HepG2 (cell line): ENCODE measurements around the gene DCDC2C. TPM values are rescaled to one million over a fixed set of nuclear protein-coding genes. Genes with fewer than 3 reads are reported as not detected.

Experiments used
- ATAC-seq: fragments of 200-7000 bp; cut with Tn5 transposase; 3 replicates; pipeline ENCODE4 v1.9.1; 2020; ENCODE audit warnings: mild to moderate bottlenecking, moderate library complexity
- BruUV-seq: library from RNA; stranded (reverse); fragments of 400-500 nt; replicated peaks from 2 replicates; lab custom pipeline; 2021; lab: Mats Ljungman, UMichigan
- CTCF ChIA-PET: fragments of 300-600 bp; formaldehyde crosslinking; extraction: SDS; loops from one replicate; lab custom pipeline; 2021; ENCODE audit warnings: low total read pairs, inconsistent platforms, low intra/inter-chr PET ratio; lab: Yijun Ruan, JAX
- POLR2A ChIA-PET: fragments of 350-600 bp; sonication (Branson Sonifier 250); formaldehyde crosslinking; loops from one replicate; lab custom pipeline; 2020; ENCODE audit warnings: antibody characterized with exemption, inconsistent platforms; lab: Yijun Ruan, JAX
- DNase-seq: peaks from one replicate; pipeline ENCODE4 v3.0.0-alpha.2; 2015; ENCODE audit warnings: low spot score
- FAIRE-seq: peaks from 3 replicates; lab custom pipeline; 2011; peaks lifted over from hg19 to GRCh38; lab: Jason Lieb, UNC
- H2AFZ ChIP-seq: one replicate; pipeline ENCODE4 v1.6.1; 2011; ENCODE audit warnings: low read length, inconsistent platforms
- H3K27ac ChIP-seq: fragments of 300-600 bp; 3 replicates; pipeline ENCODE4 v1.8.0; 2011; ENCODE audit warnings: mixed run types, mild to moderate bottlenecking, mixed read lengths, low read length, inconsistent platforms; ENCODE audit not compliant: insufficient read depth; ENCODE audit errors: extremely low read length
- H3K27me3 ChIP-seq, 2 experiments: fragments of 200-600 bp in 1 of 2; 2 replicates in 1 of 2; 3 replicates in 1 of 2; pipeline versions ENCODE4 v1.6.0 to v1.8.0; 2011; ENCODE audit warnings: low read length in 2 of 2, mild to moderate bottlenecking in 2 of 2, moderate library complexity in 2 of 2, inconsistent platforms in 1 of 2; ENCODE audit not compliant: insufficient read depth in 2 of 2, control insufficient read depth in 1 of 2
- H3K36me3 ChIP-seq, 2 experiments: fragments of 200-600 bp in 1 of 2; replicated peaks in 1 of 2; 2 replicates in 1 of 2; 3 replicates in 1 of 2; pipeline versions ENCODE4 v1.5.1 to v1.8.0; 2011; ENCODE audit warnings: low read length in 2 of 2, inconsistent platforms in 1 of 2; ENCODE audit not compliant: insufficient read depth in 2 of 2, control insufficient read depth in 1 of 2
- H3K4me1 ChIP-seq: 2 replicates; pipeline ENCODE4 v1.5.1; 2012; ENCODE audit warnings: low read length, inconsistent platforms; ENCODE audit not compliant: insufficient read depth
- H3K4me2 ChIP-seq: 2 replicates; pipeline ENCODE4 v1.6.0; 2011; ENCODE audit warnings: low read depth, low read length, inconsistent platforms
- H3K4me3 ChIP-seq, 3 experiments: fragments of 200-600 bp in 1 of 3; sonication (generic), shearing (Covaris generic) in 1 of 3; replicated peaks in 1 of 3; 2 replicates each; pipeline ENCODE4 v1.5.1; 2011 to 2016; ENCODE audit warnings: low read length in 3 of 3, inconsistent platforms in 2 of 3, low read depth in 2 of 3, mild to moderate bottlenecking in 2 of 3, control low read depth in 1 of 3, mixed read lengths in 1 of 3; ENCODE audit not compliant: insufficient read depth in 1 of 3
- H3K79me2 ChIP-seq: one replicate; pipeline ENCODE4 v1.6.1; 2011; ENCODE audit warnings: low read length, inconsistent platforms; ENCODE audit not compliant: insufficient read depth
- H3K9ac ChIP-seq: 2 replicates; pipeline ENCODE4 v1.6.0; 2011; ENCODE audit warnings: mild to moderate bottlenecking, low read depth, low read length, inconsistent platforms; ENCODE audit not compliant: insufficient read depth
- H3K9me3 ChIP-seq: 2 replicates; pipeline ENCODE4 v1.5.1; 2012; ENCODE audit warnings: mild to moderate bottlenecking, low read length
- H4K20me1 ChIP-seq: 2 replicates; pipeline ENCODE4 v1.6.0; 2011; ENCODE audit warnings: inconsistent platforms, mild to moderate bottlenecking, low read length, moderate library complexity; ENCODE audit not compliant: insufficient read depth
- EED ChIP-seq: sonication (generic); formaldehyde crosslinking; IDR thresholded peaks from 2 replicates; pipeline ENCODE4 v1.5.0; 2020; ENCODE audit warnings: mild to moderate bottlenecking, missing genetic modification reagents
- ELF1 ChIP-seq: sonication (generic); formaldehyde crosslinking; IDR thresholded peaks from 2 replicates; pipeline ENCODE4 v1.4.0; 2020; ENCODE audit warnings: missing genetic modification reagents
- MAFF ChIP-seq: IDR thresholded peaks from 2 replicates; pipeline ENCODE4 v1.6.1; 2011; ENCODE audit warnings: low read depth, low read length, improper control_type of control experiment
- MAFK ChIP-seq, 2 experiments: IDR thresholded peaks in 1 of 2; conservative IDR thresholded peaks in 1 of 2; 2 replicates each; pipeline ENCODE4 v1.6.1; 2011; ENCODE audit warnings: improper control_type of control experiment in 2 of 2, low read length in 2 of 2
- NR2F2 ChIP-seq: IDR thresholded peaks from 2 replicates; pipeline ENCODE4 v1.6.1; 2012; ENCODE audit warnings: low read depth, inconsistent platforms, borderline replicate concordance
- SIX4 ChIP-seq: sonication (generic); formaldehyde crosslinking; IDR thresholded peaks from 2 replicates; pipeline ENCODE4 v1.4.0; 2020; ENCODE audit warnings: missing genetic modification reagents
- SMAD9 ChIP-seq: sonication (generic); formaldehyde crosslinking; IDR thresholded peaks from 2 replicates; pipeline ENCODE4 v1.5.1; 2020; ENCODE audit warnings: mild to moderate bottlenecking, missing genetic modification reagents
- ZFP36 ChIP-seq: fragments of 150-350 bp; IDR thresholded peaks from 2 replicates; pipeline ENCODE4 v1.6.1; 2018; ENCODE audit warnings: borderline replicate concordance, low read length, low read depth; ENCODE audit not compliant: partially characterized antibody
- ZNF337 ChIP-seq: sonication (generic); formaldehyde crosslinking; IDR thresholded peaks from 2 replicates; pipeline ENCODE4 v1.5.1; 2020; ENCODE audit warnings: missing genetic modification reagents, low read depth, mild to moderate bottlenecking, borderline replicate concordance
- WGBS: methylation state at CpG from one replicate; pipeline ENCODE4 v1.1.6; 2017; ENCODE audit warnings: low lambda C conversion rate; 5-methylcytosine and 5-hydroxymethylcytosine counted together
- in situ Hi-C: cut with HindIII; loops from 2 replicates; pipeline ENCODE4 v1.10.0; 2017; ENCODE audit warnings: low pct_unique_long_range_greater_than_20kb; ENCODE audit not compliant: extremely low pct_ligation_motif_present
- intact Hi-C: fragments of 100-400 bp; cut with micrococcal nuclease; formaldehyde crosslinking; loops from one replicate; pipeline ENCODE4 v1.10.0; 2022; ENCODE audit not compliant: unreplicated experiment
- polyA plus RNA-seq, 8 experiments: library from polyadenylated mRNA; depleted of rRNA in 3 of 8; stranded (reverse) in 7 of 8; unstranded in 1 of 8; fragments of >200 nt; fragmentation: Illumina TruSeq in 4 of 8; extraction: Trizol in 4 of 8; gene quantifications; 2 replicates each; pipeline versions ENCODE4 v1.2.1 to v1.2.3, GENCODE V29; 2011 to 2016; ENCODE audit warnings: low read depth in 4 of 8, missing spikeins in 1 of 8, mixed read lengths in 1 of 8; ENCODE audit not compliant: insufficient read depth in 1 of 8
- total RNA-seq, 5 experiments: library from RNA; depleted of rRNA; stranded (reverse); fragments of >200 nt; fragmentation: Illumina TruSeq; extraction: Trizol; gene quantifications; 2 replicates each; pipeline ENCODE4 v1.2.3, GENCODE V29; 2016; ENCODE audit warnings: low read depth in 1 of 5

DCDC2C gene
- total and polyA plus RNA-seq, 2 of the 13 experiments (the other 11 are each of a cell fraction or from before 2014, with no cell fraction given): not detected

DNA sequence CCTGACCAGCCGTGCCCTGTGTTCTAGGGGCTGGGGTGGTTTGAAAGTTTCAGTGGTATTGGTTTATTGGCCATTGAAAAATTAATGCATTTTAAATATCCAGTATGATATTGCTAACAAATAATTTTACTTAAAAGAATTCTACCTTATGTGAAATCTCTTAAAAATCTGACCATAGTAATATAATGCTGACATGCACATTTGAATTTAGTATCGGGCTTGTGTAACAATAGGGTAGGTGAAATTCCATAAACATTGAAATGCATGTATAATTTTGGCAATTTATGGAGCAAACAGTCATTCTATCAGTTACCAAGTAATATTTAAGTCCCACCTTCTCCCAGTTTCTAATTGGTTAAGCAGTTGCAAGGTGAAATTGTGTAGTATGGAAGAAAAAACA lies 170.5 kb downstream of the DCDC2C start:
- Histone ChIP-seq H3K27me3 (peaks cover 2 to 15% of the 10 kb centered on the region in 2 experiments; a peak in 2 of 5 replicates), H3K79me2 (no peaks in the 10 kb centered on the region), H3K9me3 (no peaks in the 10 kb centered on the region), H3K36me3 (no peaks in the 10 kb centered on the region), H3K4me3 (no peak overlapping the region), H3K4me2 (no peak overlapping the region), H3K27ac (no peak overlapping the region), H3K4me1 (no peaks in the 10 kb centered on the region), H4K20me1 (no peaks in the 10 kb centered on the region), H3K9ac (no peak overlapping the region), H2AFZ (no peak overlapping the region)
- ATAC-seq: no peak
- POLR2A ChIA-PET: no interaction called here
- DNase-seq: no peak
- 31% methylated on average over 2 of the region's 2 CpGs for WGBS
- intact Hi-C loops (no loop called here), in situ Hi-C loops (no loop called here)
- TF ChIP-seq NR2F2 (no peak), MAFK (conservative IDR thresholded peaks at IDR 0.05 in 1 of 2, IDR thresholded peaks at IDR 0.05 in 1 of 2; ENCODE audit: low read length in 2 of 2) (peak; percentile 65 to 77), SMAD9 (no peak), MAFF (peak; percentile 56; the same call in 1 of the 2 replicates)
- no peak for FAIRE-seq
- CTCF ChIA-PET: no interaction called here
- no TSS peak for BruUV-seq

DNA sequence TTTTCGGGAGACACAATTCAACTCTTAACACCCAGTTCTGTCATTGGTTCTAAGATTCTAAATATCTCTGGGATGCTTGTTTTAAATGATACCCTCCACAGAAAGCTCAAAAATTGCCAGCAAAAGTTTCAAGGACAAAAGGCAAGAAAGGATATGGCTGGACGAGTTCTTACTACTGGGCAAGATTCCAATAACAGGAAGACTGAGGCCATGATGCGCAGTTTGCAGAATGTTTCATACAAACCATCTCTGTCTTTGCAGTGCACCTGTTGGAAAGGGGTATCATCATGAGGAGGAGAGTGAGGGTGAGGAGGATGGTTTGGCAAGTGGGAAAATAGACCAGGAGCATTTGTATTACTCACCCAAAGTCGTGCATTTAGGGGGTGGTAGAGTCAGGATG lies 172.8 kb downstream of the DCDC2C start:
- ChIA-PET POLR2A (no interaction called here), CTCF (no interaction called here)
- Histone ChIP-seq H4K20me1 (no peaks in the 10 kb centered on the region), H3K9me3 (no peaks in the 10 kb centered on the region), H3K36me3 (no peaks in the 10 kb centered on the region), H2AFZ (no peak overlapping the region), H3K9ac (no peak overlapping the region), H3K79me2 (no peaks in the 10 kb centered on the region), H3K4me1 (no peaks in the 10 kb centered on the region), H3K4me3 (no peak overlapping the region), H3K4me2 (no peak overlapping the region), H3K27me3 (peaks cover 2 to 20% of the 10 kb centered on the region in 2 experiments; a peak in 2 of 5 replicates), H3K27ac (no peak overlapping the region)
- intact Hi-C loops (no loop called here), in situ Hi-C loops (no loop called here)
- DNase-seq (no peak), FAIRE-seq (no peak), ATAC-seq (no peak)
- BruUV-seq: no TSS peak
- TF ChIP-seq EED (CRISPR knock-in tag) (no peak), ELF1 (CRISPR knock-in tag) (no peak), ZFP36 (no peak), SMAD9 (no peak), SIX4 (CRISPR knock-in tag) (no peak), ZNF337 (CRISPR knock-in tag) (no peak)
- 36% methylated on average over 4 of the region's 4 CpGs for WGBS
